DOHH2 (cell line): ENCODE measurements around the gene NRN1.

Experiments
- EZH2phosphoT487 ChIP-seq: fragments of 200-600 bp; sonication (generic); IDR thresholded peaks from 2 replicates; pipeline ENCODE4 v1.6.1; 2017; ENCODE audit warnings: borderline replicate concordance, mild to moderate bottlenecking, antibody characterized with exemption, low read length, moderate library complexity, mixed read lengths
- TF ChIP-seq, protein P1 (sequence below): fragments of 200-600 bp; sonication (generic); IDR thresholded peaks from one replicate; pipeline ENCODE4 v1.5.1; 2014; ENCODE audit warnings: antibody characterized with exemption, mild to moderate bottlenecking, low read depth, low read length; ENCODE audit not compliant: poor library complexity, severe bottlenecking

DNA sequence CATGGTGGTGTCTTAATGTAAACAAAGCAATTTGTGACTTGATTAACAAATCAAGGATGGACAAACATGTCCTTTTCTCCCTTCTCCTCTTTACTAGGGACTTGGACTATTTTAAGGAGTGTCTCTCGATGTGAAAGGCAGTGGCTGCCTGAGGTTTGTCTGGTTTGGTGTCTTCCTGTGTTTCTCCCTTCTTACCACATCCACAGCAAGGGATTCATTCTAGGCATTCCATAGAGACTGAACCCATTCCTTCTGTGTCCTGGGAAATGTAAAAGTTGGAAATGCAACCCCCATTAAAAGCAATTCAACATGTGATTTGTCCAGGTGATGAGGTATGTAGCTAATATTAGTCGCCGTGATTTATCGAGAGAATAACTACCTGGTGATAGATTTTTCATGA lies 15.9 kb downstream of the NRN1 start:
- TF ChIP-seq, protein P1, sequence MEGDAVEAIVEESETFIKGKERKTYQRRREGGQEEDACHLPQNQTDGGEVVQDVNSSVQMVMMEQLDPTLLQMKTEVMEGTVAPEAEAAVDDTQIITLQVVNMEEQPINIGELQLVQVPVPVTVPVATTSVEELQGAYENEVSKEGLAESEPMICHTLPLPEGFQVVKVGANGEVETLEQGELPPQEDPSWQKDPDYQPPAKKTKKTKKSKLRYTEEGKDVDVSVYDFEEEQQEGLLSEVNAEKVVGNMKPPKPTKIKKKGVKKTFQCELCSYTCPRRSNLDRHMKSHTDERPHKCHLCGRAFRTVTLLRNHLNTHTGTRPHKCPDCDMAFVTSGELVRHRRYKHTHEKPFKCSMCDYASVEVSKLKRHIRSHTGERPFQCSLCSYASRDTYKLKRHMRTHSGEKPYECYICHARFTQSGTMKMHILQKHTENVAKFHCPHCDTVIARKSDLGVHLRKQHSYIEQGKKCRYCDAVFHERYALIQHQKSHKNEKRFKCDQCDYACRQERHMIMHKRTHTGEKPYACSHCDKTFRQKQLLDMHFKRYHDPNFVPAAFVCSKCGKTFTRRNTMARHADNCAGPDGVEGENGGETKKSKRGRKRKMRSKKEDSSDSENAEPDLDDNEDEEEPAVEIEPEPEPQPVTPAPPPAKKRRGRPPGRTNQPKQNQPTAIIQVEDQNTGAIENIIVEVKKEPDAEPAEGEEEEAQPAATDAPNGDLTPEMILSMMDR: no peak
- no peak for TF ChIP-seq EZH2phosphoT487
